Mesenchymal stem cell (in vitro differentiated cells and primary cell): ENCODE measurements around the gene LDAH.

Experiments used
- DNase-seq: peaks from one replicate; pipeline ENCODE4 v3.0.0-alpha.2; 2013
- H2AFZ ChIP-seq: one replicate; pipeline ENCODE4 v1.6.1; 2013; ENCODE audit warnings: low read depth, mild to moderate bottlenecking, control low read depth, inconsistent platforms, low read length, moderate library complexity
- H2AK5ac ChIP-seq: 2 replicates; pipeline ENCODE4 v1.6.1; 2013; ENCODE audit warnings: low read length, moderate library complexity, mild to moderate bottlenecking, inconsistent platforms; ENCODE audit not compliant: severe bottlenecking
- H2BK120ac ChIP-seq: one replicate; pipeline ENCODE4 v1.6.1; 2013; ENCODE audit warnings: low read depth, mild to moderate bottlenecking, inconsistent platforms, low read length, moderate library complexity
- H2BK12ac ChIP-seq, 2 experiments: one replicate each; pipeline ENCODE4 v1.6.1; 2013; ENCODE audit warnings: inconsistent platforms in 2 of 2, low read length in 2 of 2, mild to moderate bottlenecking in 2 of 2, moderate library complexity in 2 of 2, control low read depth in 1 of 2
- H2BK15ac ChIP-seq: one replicate; pipeline ENCODE4 v1.6.1; 2013; ENCODE audit warnings: mild to moderate bottlenecking, low read depth, inconsistent platforms; ENCODE audit not compliant: poor library complexity, severe bottlenecking
- H2BK5ac ChIP-seq: 2 replicates; pipeline ENCODE4 v1.6.1; 2013; ENCODE audit warnings: low read depth, mild to moderate bottlenecking, low read length, control low read depth, inconsistent platforms; ENCODE audit not compliant: poor library complexity, severe bottlenecking
- H3K14ac ChIP-seq, 2 experiments: one replicate each; pipeline ENCODE4 v1.6.1; 2013; ENCODE audit warnings: inconsistent platforms in 2 of 2, low read length in 2 of 2, control low read depth in 1 of 2, mild to moderate bottlenecking in 1 of 2, moderate library complexity in 1 of 2
- H3K18ac ChIP-seq, 2 experiments: one replicate each; pipeline ENCODE4 v1.6.1; 2013; ENCODE audit warnings: inconsistent platforms in 2 of 2, low read length in 2 of 2, control low read depth in 1 of 2, low read depth in 1 of 2, mild to moderate bottlenecking in 1 of 2
- H3K23ac ChIP-seq, 2 experiments: one replicate each; pipeline ENCODE4 v1.6.1; 2013; ENCODE audit warnings: inconsistent platforms in 2 of 2, low read length in 2 of 2, mild to moderate bottlenecking in 2 of 2, moderate library complexity in 2 of 2, control low read depth in 1 of 2
- H3K27ac ChIP-seq: 2 replicates; pipeline ENCODE4 v1.5.1; 2013; ENCODE audit warnings: mild to moderate bottlenecking, moderate library complexity, low read length, control low read depth, inconsistent platforms; ENCODE audit not compliant: poor library complexity, severe bottlenecking
- H3K27me3 ChIP-seq, 2 experiments: 2 replicates each; pipeline versions ENCODE4 v1.6.1 to v1.7.0; 2013; ENCODE audit warnings: low read length in 2 of 2, mild to moderate bottlenecking in 2 of 2, moderate library complexity in 2 of 2, control low read depth in 1 of 2, inconsistent platforms in 1 of 2; ENCODE audit not compliant: control insufficient read depth in 1 of 2, insufficient read depth in 1 of 2
- H3K36me3 ChIP-seq, 2 experiments: 2 replicates each; pipeline versions ENCODE4 v1.6.1 to v1.7.0; 2013; ENCODE audit warnings: low read length in 2 of 2, control low read depth in 1 of 2, inconsistent platforms in 1 of 2, low read depth in 1 of 2, mild to moderate bottlenecking in 1 of 2; ENCODE audit not compliant: insufficient read depth in 2 of 2, control insufficient read depth in 1 of 2
- H3K4ac ChIP-seq, 2 experiments: one replicate each; pipeline ENCODE4 v1.6.1; 2013; ENCODE audit warnings: inconsistent platforms in 2 of 2, low read length in 2 of 2, mild to moderate bottlenecking in 2 of 2, moderate library complexity in 2 of 2, control low read depth in 1 of 2, low read depth in 1 of 2
- H3K4me1 ChIP-seq: 2 replicates; pipeline ENCODE4 v1.6.1; 2013; ENCODE audit warnings: low read depth, low read length, control low read depth; ENCODE audit not compliant: control insufficient read depth, insufficient read depth
- H3K4me2 ChIP-seq: 2 replicates; pipeline ENCODE4 v1.6.1; 2013; ENCODE audit warnings: low read length, mild to moderate bottlenecking, inconsistent platforms; ENCODE audit not compliant: poor library complexity, severe bottlenecking
- H3K4me3 ChIP-seq, 2 experiments: 2 replicates each; pipeline versions ENCODE4 v1.5.1 to v1.7.0; 2013; ENCODE audit warnings: low read length in 2 of 2, mild to moderate bottlenecking in 2 of 2, control low read depth in 1 of 2, low read depth in 1 of 2; ENCODE audit not compliant: insufficient read depth in 1 of 2
- H3K79me1 ChIP-seq: replicated peaks from 2 replicates; pipeline ENCODE4 v1.6.1; 2013; ENCODE audit warnings: mild to moderate bottlenecking, control low read depth, low read length, inconsistent platforms; ENCODE audit not compliant: poor library complexity, severe bottlenecking
- H3K9ac ChIP-seq: 2 replicates; pipeline ENCODE4 v1.7.0; 2013; ENCODE audit warnings: mild to moderate bottlenecking, low read length, moderate library complexity
- H3K9me3 ChIP-seq: 2 replicates; pipeline ENCODE4 v1.7.0; 2013; ENCODE audit warnings: mild to moderate bottlenecking, low read length; ENCODE audit not compliant: control insufficient read depth
- H4K8ac ChIP-seq: one replicate; pipeline ENCODE4 v1.6.1; 2013; ENCODE audit warnings: inconsistent platforms, mild to moderate bottlenecking, low read length, moderate library complexity
- H4K91ac ChIP-seq: one replicate; pipeline ENCODE4 v1.6.1; 2013; ENCODE audit warnings: mild to moderate bottlenecking, low read length, inconsistent platforms
- WGBS: methylation state at CpG from one replicate; pipeline ENCODE4 v1.1.7; 2013; ENCODE audit warnings: mixed read lengths; 5-methylcytosine and 5-hydroxymethylcytosine counted together

Gene LDAH

GRCh38 chr2:20671036-20671735 lies 151.7 kb downstream of the LDAH start:
- no peak overlapping the region for H2AFZ ChIP-seq
- H3K23ac ChIP-seq, result no peak overlapping the region

GRCh38 chr2:20670315-20671035 lies 152.4 kb downstream of the LDAH start:
- Histone ChIP-seq H3K4ac (no peak overlapping the region), H3K4me3 (no peak overlapping the region), H2BK5ac (no peak overlapping the region), H4K91ac (peak overlapping the region; percentile 27), H2BK12ac (no peak overlapping the region), H3K9ac (no peak overlapping the region), H3K4me2 (no peak overlapping the region), H2BK15ac (no peak overlapping the region), H4K8ac (no peak overlapping the region), H3K18ac (no peak overlapping the region), H3K79me1 (peaks cover 10% of the 10 kb centered on the region), H3K9me3 (no peaks in the 10 kb centered on the region), H2AFZ (no peak overlapping the region), H3K27me3 (peaks cover 5 to 80% of the 10 kb centered on the region in 2 experiments), H3K4me1 (peaks cover 43% of the 10 kb centered on the region), H3K27ac (no peak overlapping the region), H3K14ac (no peak overlapping the region), H2BK120ac (no peak overlapping the region), H3K36me3 (peaks cover 0 to 41% of the 10 kb centered on the region in 2 experiments), H3K23ac (no peak overlapping the region), H2AK5ac (no peak overlapping the region)
- no peak for DNase-seq
- WGBS, result 69% methylated on average over 83 of the region's 83 CpGs

More at GRCh38 chr2:20671036-20671735, 151.7 kb downstream of the LDAH start:
- no peak overlapping the region for H4K8ac ChIP-seq
- H4K91ac ChIP-seq, result peak overlapping the region; percentile 2
- peaks cover 0 to 46% of the 10 kb centered on the region in 2 experiments for H3K36me3 ChIP-seq
- no peak overlapping the region for H2AK5ac ChIP-seq
- H3K18ac ChIP-seq, result no peak overlapping the region
- no peak overlapping the region for H3K27ac ChIP-seq
- H3K9ac ChIP-seq, result no peak overlapping the region
- H3K79me1 ChIP-seq, result peaks cover 10% of the 10 kb centered on the region
- H2BK15ac ChIP-seq, result no peak overlapping the region
- no peak overlapping the region for H2BK12ac ChIP-seq
- H2BK5ac ChIP-seq, result no peak overlapping the region
- no peak overlapping the region for H2BK120ac ChIP-seq
- no peak overlapping the region for H3K4me2 ChIP-seq
- no peak overlapping the region for H3K4me3 ChIP-seq
- no peak for DNase-seq
- H3K4ac ChIP-seq, result no peak overlapping the region
- H3K14ac ChIP-seq, result no peak overlapping the region
- WGBS, result 57% methylated on average over 57 of the region's 60 CpGs
- peaks cover 44% of the 10 kb centered on the region for H3K4me1 ChIP-seq
- no peaks in the 10 kb centered on the region for H3K9me3 ChIP-seq
- H3K27me3 ChIP-seq, result peaks cover 0 to 73% of the 10 kb centered on the region in 2 experiments

GRCh38 chr2:20669562-20670314 lies 153.2 kb downstream of the LDAH start:
- H3K4me1 ChIP-seq, result peaks cover 44% of the 10 kb centered on the region
- H3K4me3 ChIP-seq, result no peak overlapping the region
- no peaks in the 10 kb centered on the region for H3K9me3 ChIP-seq
- peak overlapping the region; percentile 17 for H3K4me2 ChIP-seq
- no peak overlapping the region for H2BK15ac ChIP-seq
- H3K23ac ChIP-seq, result no peak overlapping the region
- peaks cover 12 to 88% of the 10 kb centered on the region in 2 experiments for H3K27me3 ChIP-seq
- H2BK12ac ChIP-seq, result no peak overlapping the region
- H2BK120ac ChIP-seq, result no peak overlapping the region
- no peak overlapping the region for H3K4ac ChIP-seq
- WGBS, result 59% methylated on average over 45 of the region's 45 CpGs
- DNase-seq, result no peak
- no peak overlapping the region for H3K27ac ChIP-seq
- H3K9ac ChIP-seq, result no peak overlapping the region
- H4K8ac ChIP-seq, result no peak overlapping the region
- H3K18ac ChIP-seq, result no peak overlapping the region
- no peak overlapping the region for H2AK5ac ChIP-seq
- H3K14ac ChIP-seq, result no peak overlapping the region
- H3K79me1 ChIP-seq, result peaks cover 10% of the 10 kb centered on the region
- H3K36me3 ChIP-seq, result peaks cover 0 to 39% of the 10 kb centered on the region in 2 experiments
- H2AFZ ChIP-seq, result no peak overlapping the region
- H4K91ac ChIP-seq, result no peak overlapping the region
- H2BK5ac ChIP-seq, result no peak overlapping the region
